NCI-H146 treated with DMSO at 0.1 percent for 48 hours (cell line): Measurements from ENCODE around the gene MOK.

Experiments used
- DNase-seq: peaks from one replicate; lab custom pipeline; 2025; ENCODE audit not compliant: unreplicated experiment; lab: John Stamatoyannopoulos, UW

MOK gene

GRCh38 chr14:102183886-102184285 lies 121.1 kb downstream of the MOK start:
- DNase-seq: no peak

GRCh38 chr14:102182936-102183619 lies 121.9 kb downstream of the MOK start:
- DNase-seq: no peak

- DNase-seq: no peak
These were observed 122.8 kb downstream of the MOK start for GRCh38 chr14:102182190-102182589.

- no peak for DNase-seq
These were observed 123.8 kb downstream of the MOK start for GRCh38 chr14:102181187-102181586.

- DNase-seq: no peak
These were observed 124.5 kb downstream of the MOK start for GRCh38 chr14:102180248-102180998.
